SU-DHL-6 (cell line): ENCODE results near the gene FAM229B.

ENCODE experiments used
- CTCF ChIP-seq: fragments of 200-600 bp; sonication (generic); IDR thresholded peaks from one replicate; pipeline ENCODE4 v1.5.1; 2017; ENCODE audit warnings: antibody characterized with exemption, mild to moderate bottlenecking, low read length, moderate library complexity; ENCODE audit not compliant: insufficient read depth, poor library complexity, severe bottlenecking
- EZH2phosphoT487 ChIP-seq: fragments of 200-600 bp; sonication (generic), shearing (Covaris generic); conservative IDR thresholded peaks from 2 replicates; pipeline ENCODE4 v1.6.1; 2018; ENCODE audit warnings: mild to moderate bottlenecking, antibody characterized with exemption, low read length, moderate library complexity, mixed read lengths

- no peak for TF ChIP-seq CTCF
- no peak for TF ChIP-seq EZH2phosphoT487
These were observed 26.0 kb downstream of the FAM229B start for GRCh38 chr6:112113431-112113830.
